ENCODE data around the gene GPR68.
"Not testable (repeated sequence)": the region's sequence is repeated elsewhere in the genome, so short reads cannot be mapped to it uniquely, and the experiment has no call there.

GRCh38 chr14:91226360-91226759, 18.1 kb downstream of the GPR68 start:
- TF ChIP-seq, protein P1, sequence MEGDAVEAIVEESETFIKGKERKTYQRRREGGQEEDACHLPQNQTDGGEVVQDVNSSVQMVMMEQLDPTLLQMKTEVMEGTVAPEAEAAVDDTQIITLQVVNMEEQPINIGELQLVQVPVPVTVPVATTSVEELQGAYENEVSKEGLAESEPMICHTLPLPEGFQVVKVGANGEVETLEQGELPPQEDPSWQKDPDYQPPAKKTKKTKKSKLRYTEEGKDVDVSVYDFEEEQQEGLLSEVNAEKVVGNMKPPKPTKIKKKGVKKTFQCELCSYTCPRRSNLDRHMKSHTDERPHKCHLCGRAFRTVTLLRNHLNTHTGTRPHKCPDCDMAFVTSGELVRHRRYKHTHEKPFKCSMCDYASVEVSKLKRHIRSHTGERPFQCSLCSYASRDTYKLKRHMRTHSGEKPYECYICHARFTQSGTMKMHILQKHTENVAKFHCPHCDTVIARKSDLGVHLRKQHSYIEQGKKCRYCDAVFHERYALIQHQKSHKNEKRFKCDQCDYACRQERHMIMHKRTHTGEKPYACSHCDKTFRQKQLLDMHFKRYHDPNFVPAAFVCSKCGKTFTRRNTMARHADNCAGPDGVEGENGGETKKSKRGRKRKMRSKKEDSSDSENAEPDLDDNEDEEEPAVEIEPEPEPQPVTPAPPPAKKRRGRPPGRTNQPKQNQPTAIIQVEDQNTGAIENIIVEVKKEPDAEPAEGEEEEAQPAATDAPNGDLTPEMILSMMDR (IDR thresholded peaks at IDR 0.05): not testable (repeated sequence)
- not testable (repeated sequence) for TF ChIP-seq POLR2A, EP300 (IDR thresholded peaks at IDR 0.05)
